ENCODE results near the gene ZNF362. TPM values are rescaled to one million over a fixed set of nuclear protein-coding genes. Genes with fewer than 3 reads are reported as not detected.

ZNF362 gene
- total RNA-seq, 4 donors from 2014 or later: 8.2 to 16.6 (median 11.1) TPM

DNA sequence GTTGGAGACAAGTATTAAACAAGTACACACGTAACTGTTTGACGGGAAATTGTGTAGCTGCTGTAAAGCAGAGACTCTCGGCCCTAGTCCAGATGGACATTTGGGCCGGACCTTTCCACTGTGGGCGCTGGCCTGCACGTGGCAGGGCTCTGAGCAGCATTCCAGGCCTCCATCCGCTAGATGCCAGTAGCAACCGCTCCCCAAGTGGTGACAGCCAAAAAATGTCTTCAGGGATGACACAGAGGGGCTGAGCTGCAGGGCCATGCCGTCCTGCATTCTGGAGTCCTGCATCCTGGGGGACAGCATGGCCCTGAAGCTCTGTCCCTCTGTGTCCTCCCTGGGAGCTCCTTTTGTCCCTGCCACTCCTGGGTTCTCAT lies 39.8 kb downstream of the ZNF362 start:
- TF ChIP-seq CTCF (IDR thresholded peaks at IDR 0.05; ENCODE audit: low read depth): no peak

DNA sequence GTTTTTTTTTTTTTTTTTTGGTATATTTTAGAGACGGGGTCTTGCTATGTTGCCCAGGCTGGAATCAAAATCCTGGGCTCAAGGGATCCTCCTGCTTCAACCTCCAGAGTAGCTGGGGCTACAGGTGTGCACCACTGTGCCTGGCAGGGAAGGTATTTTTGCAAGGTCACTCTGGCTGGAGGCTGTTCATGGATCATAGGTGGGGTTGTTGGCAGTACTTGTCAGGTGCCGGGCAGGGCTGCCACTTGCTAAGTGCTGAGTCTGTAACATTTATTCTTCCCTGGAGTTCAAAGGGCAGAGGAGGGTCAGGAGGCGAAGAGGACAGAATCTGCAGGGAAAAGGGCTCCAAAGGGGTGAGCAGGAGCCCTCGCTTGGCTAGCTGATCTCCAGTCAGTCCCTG lies 40.5 kb downstream of the ZNF362 start:
- no peak for TF ChIP-seq CTCF (IDR thresholded peaks at IDR 0.05; ENCODE audit: low read depth)

GRCh38 chr1:33297911-33298622 lies 41.8 kb downstream of the ZNF362 start:
- no peak for TF ChIP-seq CTCF (IDR thresholded peaks at IDR 0.05; ENCODE audit: low read depth)

GRCh38 chr1:33298623-33299277 lies 42.5 kb downstream of the ZNF362 start:
- TF ChIP-seq CTCF (IDR thresholded peaks at IDR 0.05; ENCODE audit: low read depth): no peak

DNA sequence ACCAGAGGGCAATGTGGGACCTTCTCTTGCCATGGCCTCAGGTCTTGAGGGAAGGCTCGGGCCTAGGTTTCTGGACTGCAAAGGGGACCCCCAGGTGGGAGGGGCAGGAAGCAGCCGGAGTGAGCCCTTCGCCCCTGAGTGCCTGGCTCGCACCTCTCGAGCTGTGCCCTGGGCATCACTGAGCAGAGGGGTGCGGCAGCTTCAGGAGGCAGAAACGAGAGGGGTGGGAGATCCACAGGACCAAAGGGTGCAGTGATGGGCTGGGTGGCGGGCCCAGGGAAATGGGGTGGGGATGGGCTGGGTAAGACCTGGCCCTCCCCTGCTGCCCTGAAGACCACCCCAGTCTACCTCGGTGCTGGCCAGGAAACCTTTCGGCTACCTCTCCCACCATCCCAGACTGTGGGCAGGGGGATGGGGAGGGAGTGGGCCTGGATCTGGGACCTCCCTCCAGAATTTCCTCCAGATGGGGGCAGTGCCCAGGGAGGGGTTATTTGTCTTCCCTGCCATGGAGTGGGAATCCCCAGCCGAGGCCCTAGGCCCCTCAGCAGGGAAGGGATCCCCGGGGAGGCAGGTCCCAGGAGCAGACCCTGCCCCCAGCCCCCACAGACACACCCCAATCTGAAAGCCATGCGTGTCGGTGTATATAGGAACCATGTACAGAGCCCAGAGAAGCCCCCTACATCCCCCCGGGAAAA lies 43.3 kb downstream of the ZNF362 start:
- TF ChIP-seq CTCF (IDR thresholded peaks at IDR 0.05; ENCODE audit: low read depth): no peak

DNA sequence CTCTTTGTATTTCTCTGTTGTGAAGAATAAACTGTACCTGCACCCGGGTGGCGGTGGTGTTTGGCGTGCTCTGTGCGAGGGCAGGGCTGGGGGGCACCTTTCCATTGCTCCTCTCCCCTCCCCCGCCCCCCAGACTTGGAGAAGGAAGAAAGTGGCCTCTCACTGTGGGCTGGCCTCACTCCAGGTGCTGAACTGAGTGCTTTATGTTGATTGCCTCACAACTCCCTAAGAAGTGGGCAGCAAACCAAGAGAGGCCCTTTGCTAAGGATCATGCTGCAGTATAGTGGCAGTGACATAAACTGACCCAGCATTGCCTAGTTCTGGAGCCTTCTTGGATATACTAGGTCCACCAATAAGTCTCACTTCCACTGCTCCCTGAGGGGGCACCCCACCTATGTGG lies 44.4 kb downstream of the ZNF362 start:
- TF ChIP-seq CTCF (IDR thresholded peaks at IDR 0.05; ENCODE audit: low read depth): no peak

DNA sequence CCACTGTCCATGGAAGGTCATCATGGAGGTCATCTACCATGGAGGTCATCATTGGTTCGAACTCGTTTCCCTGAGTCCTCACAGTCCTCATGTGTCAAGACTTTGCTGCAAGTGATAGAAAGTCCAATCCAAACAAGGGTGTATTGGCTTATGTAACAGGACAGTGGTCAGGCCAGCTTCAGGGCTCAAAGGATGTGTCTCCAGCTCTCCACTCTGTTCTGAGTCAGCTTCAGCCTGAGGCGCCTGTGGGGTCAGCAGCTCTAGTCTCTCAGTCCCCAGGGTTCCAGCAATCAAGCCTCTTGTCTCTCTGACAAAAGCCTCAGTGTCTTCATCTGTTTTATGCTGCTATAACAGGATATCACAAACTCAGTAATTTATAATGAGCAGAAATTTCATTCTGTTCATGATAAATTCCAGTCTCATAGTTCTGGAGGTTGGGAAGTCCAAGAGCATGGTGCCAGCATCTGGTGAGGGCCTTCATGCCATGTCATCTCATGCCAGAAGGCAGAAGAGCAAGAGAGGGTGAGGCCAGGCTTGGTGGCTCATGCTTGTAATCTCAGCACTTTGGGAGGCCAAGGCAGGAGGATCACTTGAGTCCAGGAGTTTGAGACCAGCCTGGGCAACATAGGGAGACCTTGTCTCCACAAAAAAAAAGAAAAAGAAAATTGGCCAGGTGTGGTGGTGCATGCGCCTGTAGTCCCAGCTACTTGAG lies 45.1 kb downstream of the ZNF362 start:
- TF ChIP-seq CTCF (IDR thresholded peaks at IDR 0.05; ENCODE audit: low read depth): no peak

Data from subcutaneous adipose tissue (tissue), 4 donors.